H9 (cell line): ENCODE measurements around the gene LEO1. TPM values are rescaled to one million over a fixed set of nuclear protein-coding genes. Genes with fewer than 3 reads are reported as not detected.

Experiments
- DNase-seq: peaks from one replicate; pipeline ENCODE4 v3.0.0-alpha.2; 2017
- H2AFZ ChIP-seq: one replicate; pipeline ENCODE4 v1.6.1; 2013; ENCODE audit warnings: mild to moderate bottlenecking, low read length, control low read depth, moderate library complexity
- H2AK5ac ChIP-seq: 2 replicates; pipeline ENCODE4 v1.6.1; 2013; ENCODE audit warnings: low read length, control low read depth, mixed read lengths; ENCODE audit not compliant: insufficient read length
- H2BK120ac ChIP-seq: one replicate; pipeline ENCODE4 v1.6.1; 2013; ENCODE audit warnings: low read depth, mild to moderate bottlenecking, low read length, control low read depth, inconsistent platforms; ENCODE audit not compliant: poor library complexity, severe bottlenecking
- H2BK12ac ChIP-seq: 2 replicates; pipeline ENCODE4 v1.6.1; 2013; ENCODE audit warnings: low read length, control low read depth, mixed read lengths, low read depth; ENCODE audit not compliant: insufficient read length
- H2BK15ac ChIP-seq: 2 replicates; pipeline ENCODE4 v1.6.1; 2013; ENCODE audit warnings: low read depth, low read length, control low read depth
- H2BK20ac ChIP-seq: one replicate; pipeline ENCODE4 v1.6.1; 2013; ENCODE audit warnings: low read depth, mild to moderate bottlenecking, low read length, control low read depth, inconsistent platforms; ENCODE audit not compliant: poor library complexity, severe bottlenecking
- H2BK5ac ChIP-seq: 2 replicates; pipeline ENCODE4 v1.6.1; 2013; ENCODE audit warnings: low read length, control low read depth, mixed read lengths; ENCODE audit not compliant: insufficient read length
- H3K14ac ChIP-seq: 2 replicates; pipeline ENCODE4 v1.6.1; 2013; ENCODE audit warnings: low read length, control low read depth; ENCODE audit not compliant: insufficient read depth
- H3K18ac ChIP-seq: 2 replicates; pipeline ENCODE4 v1.6.1; 2013; ENCODE audit warnings: low read depth, mild to moderate bottlenecking, mixed read lengths, low read length, control low read depth; ENCODE audit not compliant: insufficient read length
- H3K23ac ChIP-seq: 2 replicates; pipeline ENCODE4 v1.6.1; 2013; ENCODE audit warnings: low read length, control low read depth, mixed read lengths, low read depth; ENCODE audit not compliant: insufficient read length
- H3K23me2 ChIP-seq: 2 replicates; pipeline ENCODE4 v1.6.1; 2013; ENCODE audit warnings: low read depth, mild to moderate bottlenecking, mixed read lengths, low read length, control low read depth; ENCODE audit not compliant: insufficient read length, poor library complexity, severe bottlenecking
- H3K27ac ChIP-seq: 2 replicates; pipeline ENCODE4 v1.5.1; 2013; ENCODE audit warnings: low read length, control low read depth, mixed read lengths, low read depth; ENCODE audit not compliant: insufficient read length
- H3K27me3 ChIP-seq: 2 replicates; pipeline ENCODE4 v1.6.1; 2013; ENCODE audit warnings: low read length, control low read depth, inconsistent platforms; ENCODE audit not compliant: insufficient read depth
- H3K4ac ChIP-seq: 2 replicates; pipeline ENCODE4 v1.6.1; 2013; ENCODE audit warnings: low read depth, mild to moderate bottlenecking, control low read depth, inconsistent platforms, low read length, moderate library complexity
- H3K4me1 ChIP-seq: 2 replicates; pipeline ENCODE4 v1.6.1; 2013; ENCODE audit warnings: low read length, control low read depth, inconsistent platforms; ENCODE audit not compliant: insufficient read depth
- H3K4me2 ChIP-seq: 2 replicates; pipeline ENCODE4 v1.6.1; 2013; ENCODE audit warnings: low read length, control low read depth, mixed read lengths; ENCODE audit not compliant: insufficient read length, insufficient read depth
- H3K56ac ChIP-seq: 2 replicates; pipeline ENCODE4 v1.6.1; 2013; ENCODE audit warnings: low read depth, mild to moderate bottlenecking, mixed read lengths, low read length, control low read depth; ENCODE audit not compliant: insufficient read length
- H3K79me1 ChIP-seq: 2 replicates; pipeline ENCODE4 v1.6.1; 2013; ENCODE audit warnings: low read depth, mild to moderate bottlenecking, moderate library complexity, low read length, control low read depth, inconsistent platforms; ENCODE audit not compliant: insufficient read depth, poor library complexity, severe bottlenecking
- H3K79me2 ChIP-seq: 2 replicates; pipeline ENCODE4 v1.6.1; 2013; ENCODE audit warnings: low read length, control low read depth, inconsistent platforms; ENCODE audit not compliant: insufficient read depth
- H3K9ac ChIP-seq: 2 replicates; pipeline ENCODE4 v1.6.1; 2013; ENCODE audit warnings: low read length, control low read depth, mixed read lengths; ENCODE audit not compliant: insufficient read length; ENCODE audit errors: extremely low read depth
- H3K9me3 ChIP-seq: one replicate; pipeline ENCODE4 v1.6.1; 2013; ENCODE audit warnings: low read depth, low read length, inconsistent platforms; ENCODE audit not compliant: control insufficient read depth
- H3T11ph ChIP-seq: one replicate; pipeline ENCODE4 v1.6.1; 2013; ENCODE audit warnings: mild to moderate bottlenecking, low read length, control low read depth, inconsistent platforms
- H4K20me1 ChIP-seq: one replicate; pipeline ENCODE4 v1.6.1; 2013; ENCODE audit not compliant: control insufficient read depth, insufficient read length, insufficient read depth
- H4K5ac ChIP-seq: 2 replicates; pipeline ENCODE4 v1.6.1; 2013; ENCODE audit warnings: low read depth, mild to moderate bottlenecking, mixed read lengths, low read length, control low read depth; ENCODE audit not compliant: insufficient read length
- H4K8ac ChIP-seq: replicated peaks from 2 replicates; pipeline ENCODE4 v1.6.1; 2013; ENCODE audit warnings: low read length, control low read depth, mixed read lengths, low read depth; ENCODE audit not compliant: insufficient read length
- H4K91ac ChIP-seq: 2 replicates; pipeline ENCODE4 v1.6.1; 2013; ENCODE audit warnings: low read depth, mild to moderate bottlenecking, moderate library complexity, mixed read lengths, low read length, control low read depth; ENCODE audit not compliant: insufficient read length
- H3K27ac Mint-ChIP-seq, 3 experiments: 2 replicates in 2 of 3; 3 replicates in 1 of 3; pipeline ENCODE4 v1.8.0; 2020 to 2021; ENCODE audit warnings: mixed read lengths in 3 of 3, mild to moderate bottlenecking in 1 of 3, moderate library complexity in 1 of 3
- H3K27me3 Mint-ChIP-seq: 2 replicates; pipeline ENCODE4 v1.8.0; 2021; ENCODE audit warnings: low read depth, mild to moderate bottlenecking, moderate library complexity, mixed read lengths
- H3K36me3 Mint-ChIP-seq, 3 experiments: 2 replicates in 2 of 3; 3 replicates in 1 of 3; pipeline ENCODE4 v1.8.0; 2020 to 2021; ENCODE audit warnings: low read depth in 3 of 3, mixed read lengths in 3 of 3; ENCODE audit not compliant: insufficient read depth in 1 of 3
- H3K4me1 Mint-ChIP-seq, 2 experiments: 2 replicates each; pipeline ENCODE4 v1.8.0; 2020; ENCODE audit warnings: mixed read lengths in 2 of 2
- H3K4me3 Mint-ChIP-seq, 2 experiments: 2 replicates in 1 of 2; 3 replicates in 1 of 2; pipeline ENCODE4 v1.8.0; 2020 to 2021; ENCODE audit warnings: mild to moderate bottlenecking in 2 of 2, mixed read lengths in 2 of 2, moderate library complexity in 1 of 2
- H3K9me3 Mint-ChIP-seq, 2 experiments: 2 replicates in 1 of 2; 3 replicates in 1 of 2; pipeline ENCODE4 v1.8.0; 2020; ENCODE audit warnings: mild to moderate bottlenecking in 2 of 2, mixed read lengths in 2 of 2, moderate library complexity in 1 of 2
- CTCF ChIP-seq: fragments of 200-600 bp; sonication (generic); conservative IDR thresholded peaks from 3 replicates; pipeline ENCODE4 v1.8.0; 2021; ENCODE audit warnings: antibody characterized with exemption, mild to moderate bottlenecking
- WGBS: extraction: QIAGEN DNeasy Blood & Tissue Kit; methylation state at CpG from one replicate; pipeline ENCODE4 v1.1.7; 2013; ENCODE audit warnings: missing lambda C conversion rate, low lambda C conversion rate, mixed read lengths; ENCODE audit not compliant: insufficient read length; ENCODE audit errors: extremely low coverage; 5-methylcytosine and 5-hydroxymethylcytosine counted together
- total RNA-seq: library from RNA; stranded (reverse); gene quantifications from 2 replicates; pipeline ENCODE4 v1.2.1, GENCODE V29; 2021

The LEO1 gene
- total RNA-seq, 1 experiment from 2014 or later, result 30.3 TPM

- H3K27me3 ChIP-seq, result no peaks in the 10 kb centered on the region
- H2AK5ac ChIP-seq, result no peak overlapping the region
- no peak overlapping the region for H3K4ac ChIP-seq
- no peaks in the 10 kb centered on the region for H3K23me2 ChIP-seq
- no peak overlapping the region for H3K56ac ChIP-seq
- peak overlapping the region in 2 of 3 experiments; percentile 14 to 68; a peak in 2 of 7 replicates for H3K27ac Mint-ChIP-seq
- TF ChIP-seq CTCF, result peak; percentile 55
- H3K9me3 Mint-ChIP-seq, result no peaks in the 10 kb centered on the region
- no CpG with 5 or more reads among the region's 2 CpGs for WGBS
- no peak overlapping the region for H2BK5ac ChIP-seq
- no peak overlapping the region for H3K18ac ChIP-seq
- no peak overlapping the region for H2BK20ac ChIP-seq
- no peak overlapping the region for H2AFZ ChIP-seq
- H3K4me1 Mint-ChIP-seq, result peaks cover 4 to 6% of the 10 kb centered on the region in 2 experiments; a peak in 3 of 4 replicates
- H3K9ac ChIP-seq, result no peak overlapping the region
- DNase-seq, result peak; percentile 42
- H2BK15ac ChIP-seq, result no peak overlapping the region
- no peaks in the 10 kb centered on the region for H3K4me1 ChIP-seq
- H3K9me3 ChIP-seq, result no peaks in the 10 kb centered on the region
- H3K4me2 ChIP-seq, result no peak overlapping the region
- no peaks in the 10 kb centered on the region for H3K79me1 ChIP-seq
- H2BK12ac ChIP-seq, result no peak overlapping the region
- peak overlapping the region; percentile 53 to 69 for H3K4me3 Mint-ChIP-seq
- H3K27me3 Mint-ChIP-seq, result no peaks in the 10 kb centered on the region
- H3K14ac ChIP-seq, result no peak overlapping the region
- H3K23ac ChIP-seq, result no peak overlapping the region
- no peak overlapping the region for H4K5ac ChIP-seq
- no peak overlapping the region for H3K27ac ChIP-seq
- H3K36me3 Mint-ChIP-seq, result peaks cover 8 to 34% (median 15%) of the 10 kb centered on the region in 3 experiments; a peak in 6 of 7 replicates
- H2BK120ac ChIP-seq, result no peak overlapping the region
- no peak overlapping the region for H3T11ph ChIP-seq
- no peak overlapping the region for H4K91ac ChIP-seq
- no peaks in the 10 kb centered on the region for H4K20me1 ChIP-seq
- H3K79me2 ChIP-seq, result no peaks in the 10 kb centered on the region
- H4K8ac ChIP-seq, result no peak overlapping the region
Observed at GRCh38 chr15:51936105-51936478, 35.5 kb downstream of the LEO1 start.
